RPMI7951 (cell line): ENCODE measurements around the gene SARDH. TPM values are rescaled to one million over a fixed set of nuclear protein-coding genes. Genes with fewer than 3 reads are reported as not detected.
"Not testable (repeated sequence)": the region's sequence is repeated elsewhere in the genome, so short reads cannot be mapped to it uniquely, and the experiment has no call there.

Source experiments
- DNase-seq: peaks from one replicate; pipeline ENCODE4 v3.0.0-alpha.2; 2012; ENCODE audit warnings: low read depth
- total RNA-seq: library from RNA; depleted of rRNA; stranded (reverse); fragments of >200 nt; shearing (Covaris generic); gene quantifications from 2 replicates; pipeline ENCODE4 v1.2.3, GENCODE V29; 2014

The SARDH gene
- total RNA-seq, 1 experiment from 2014 or later: 1.8 TPM

- DNase-seq: no peak
Measured at GRCh38 chr9:133775951-133776905, 38.1 kb upstream of the SARDH start.

GRCh38 chr9:133775291-133775690 is 37.1 kb upstream of the SARDH start:
- no peak for DNase-seq

GRCh38 chr9:133774799-133775198 is 36.6 kb upstream of the SARDH start:
- no peak for DNase-seq

GRCh38 chr9:133773889-133774655 is 35.9 kb upstream of the SARDH start:
- no peak for DNase-seq

- DNase-seq: no peak
Measured at GRCh38 chr9:133772581-133772980, 34.4 kb upstream of the SARDH start.

GRCh38 chr9:133771486-133772482 is 33.6 kb upstream of the SARDH start:
- DNase-seq: no peak

- DNase-seq: no peak
Measured at GRCh38 chr9:133770076-133770777, 32.1 kb upstream of the SARDH start.

- no peak for DNase-seq
Measured at GRCh38 chr9:133769511-133770075, 31.4 kb upstream of the SARDH start.

- DNase-seq: no peak
Measured at GRCh38 chr9:133768859-133769510, 30.8 kb upstream of the SARDH start.

GRCh38 chr9:133768371-133768858 is 30.3 kb upstream of the SARDH start:
- no peak for DNase-seq

- no peak for DNase-seq
Measured at GRCh38 chr9:133767625-133768024, 29.5 kb upstream of the SARDH start.

GRCh38 chr9:133767008-133767407 is 28.9 kb upstream of the SARDH start:
- DNase-seq: no peak

GRCh38 chr9:133766234-133766633 is 28.1 kb upstream of the SARDH start:
- DNase-seq: not testable (repeated sequence)

- no peak for DNase-seq
Measured at GRCh38 chr9:133763272-133764183, 25.4 kb upstream of the SARDH start.

GRCh38 chr9:133762488-133763271 is 24.5 kb upstream of the SARDH start:
- DNase-seq: no peak

GRCh38 chr9:133761641-133762248 is 23.6 kb upstream of the SARDH start:
- no peak for DNase-seq

GRCh38 chr9:133760713-133761290 is 22.6 kb upstream of the SARDH start:
- no peak for DNase-seq
